Measurements from ENCODE around the gene SLC19A2.
"Not testable (repeated sequence)": the region's sequence is repeated elsewhere in the genome, so short reads cannot be mapped to it uniquely, and the experiment has no call there.

SLC19A2 gene

GRCh38 chr1:169508432-169509338 is 22.9 kb upstream of the SLC19A2 start:
- DNase-seq: no peak

GRCh38 chr1:169507413-169507812 is 21.7 kb upstream of the SLC19A2 start:
- no peak for DNase-seq

GRCh38 chr1:169503601-169504000 is 17.9 kb upstream of the SLC19A2 start:
- DNase-seq: not testable (repeated sequence)

- no peak for DNase-seq
Observed at GRCh38 chr1:169499807-169500206, 14.1 kb upstream of the SLC19A2 start.

GRCh38 chr1:169497317-169497716 is 11.6 kb upstream of the SLC19A2 start:
- no peak for DNase-seq

- no peak for DNase-seq
Observed at GRCh38 chr1:169495916-169496315, 10.2 kb upstream of the SLC19A2 start.

- no peak for DNase-seq
Observed at GRCh38 chr1:169495046-169495775, 9.5 kb upstream of the SLC19A2 start.

GRCh38 chr1:169494343-169494742 is 8.6 kb upstream of the SLC19A2 start:
- DNase-seq: no peak

GRCh38 chr1:169493251-169493650 is 7.5 kb upstream of the SLC19A2 start:
- no peak for DNase-seq

GRCh38 chr1:169491845-169492281 is 6.1 kb upstream of the SLC19A2 start:
- DNase-seq: peak; percentile 31

- no peak for DNase-seq
Observed at GRCh38 chr1:169488157-169488556, 2.4 kb upstream of the SLC19A2 start.

- DNase-seq: no peak
Observed at GRCh38 chr1:169487561-169487960, 1.8 kb upstream of the SLC19A2 start.

- DNase-seq: no peak
Observed at GRCh38 chr1:169487133-169487532, 1.4 kb upstream of the SLC19A2 start.

GRCh38 chr1:169486281-169487051 is 722 bp upstream of the SLC19A2 start:
- no peak for DNase-seq

- peak; percentile 13 for DNase-seq
Observed at GRCh38 chr1:169484683-169485430, 887 bp downstream of the SLC19A2 start.

- no peak for DNase-seq
Observed at GRCh38 chr1:169484101-169484500, 1.6 kb downstream of the SLC19A2 start.

GRCh38 chr1:169483500-169483966 is 2.2 kb downstream of the SLC19A2 start:
- DNase-seq: no peak

- DNase-seq: no peak
Observed at GRCh38 chr1:169479363-169480066, 6.2 kb downstream of the SLC19A2 start.

GRCh38 chr1:169478094-169478672 is 7.6 kb downstream of the SLC19A2 start:
- no peak for DNase-seq

- DNase-seq: no peak
Observed at GRCh38 chr1:169475806-169476387, 9.8 kb downstream of the SLC19A2 start.
